Measurements from ENCODE around the gene MTSS2. TPM values are rescaled to one million over a fixed set of nuclear protein-coding genes. Genes with fewer than 3 reads are reported as not detected.

The MTSS2 gene
- total RNA-seq, 1 donor from 2014 or later = 57.1 TPM

DNA sequence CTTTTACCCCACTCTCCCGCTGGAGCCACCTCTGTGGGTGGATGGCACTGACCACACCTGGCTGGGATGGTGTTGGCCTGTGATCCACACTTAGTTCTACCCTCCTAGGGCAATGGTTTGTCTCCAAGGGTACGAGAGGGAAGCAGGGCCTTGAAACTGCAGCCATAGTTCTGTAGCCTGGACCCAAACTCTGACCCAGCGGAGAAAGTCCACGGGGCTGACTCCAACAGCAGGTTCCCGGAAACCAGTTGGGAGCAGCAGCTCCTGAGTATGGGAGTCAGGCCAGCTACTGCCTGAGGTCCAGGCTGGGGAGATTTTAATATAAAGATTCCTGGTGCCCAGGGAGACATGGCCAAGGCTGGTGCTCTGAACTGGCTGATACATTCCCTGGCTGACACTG lies 23.6 kb upstream of the MTSS2 start:
- H3K27me3 Mint-ChIP-seq = no peaks in the 10 kb centered on the region

GRCh38 chr16:70708366-70709246 lies 22.8 kb upstream of the MTSS2 start:
- Mint-ChIP-seq H3K4me1 (ENCODE audit: low read depth) (peaks cover 8% of the 10 kb centered on the region), H3K27ac (peak overlapping the region; percentile 8), H3K4me3 (ENCODE audit: low read depth) (no peak overlapping the region)

More for the DNA sequence above, 23.6 kb upstream of the MTSS2 start:
- TF ChIP-seq, protein P1, sequence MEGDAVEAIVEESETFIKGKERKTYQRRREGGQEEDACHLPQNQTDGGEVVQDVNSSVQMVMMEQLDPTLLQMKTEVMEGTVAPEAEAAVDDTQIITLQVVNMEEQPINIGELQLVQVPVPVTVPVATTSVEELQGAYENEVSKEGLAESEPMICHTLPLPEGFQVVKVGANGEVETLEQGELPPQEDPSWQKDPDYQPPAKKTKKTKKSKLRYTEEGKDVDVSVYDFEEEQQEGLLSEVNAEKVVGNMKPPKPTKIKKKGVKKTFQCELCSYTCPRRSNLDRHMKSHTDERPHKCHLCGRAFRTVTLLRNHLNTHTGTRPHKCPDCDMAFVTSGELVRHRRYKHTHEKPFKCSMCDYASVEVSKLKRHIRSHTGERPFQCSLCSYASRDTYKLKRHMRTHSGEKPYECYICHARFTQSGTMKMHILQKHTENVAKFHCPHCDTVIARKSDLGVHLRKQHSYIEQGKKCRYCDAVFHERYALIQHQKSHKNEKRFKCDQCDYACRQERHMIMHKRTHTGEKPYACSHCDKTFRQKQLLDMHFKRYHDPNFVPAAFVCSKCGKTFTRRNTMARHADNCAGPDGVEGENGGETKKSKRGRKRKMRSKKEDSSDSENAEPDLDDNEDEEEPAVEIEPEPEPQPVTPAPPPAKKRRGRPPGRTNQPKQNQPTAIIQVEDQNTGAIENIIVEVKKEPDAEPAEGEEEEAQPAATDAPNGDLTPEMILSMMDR (IDR thresholded peaks at IDR 0.05; ENCODE audit: unreplicated experiment) = no peak
- no peak overlapping the region for H3K27ac Mint-ChIP-seq
- H3K36me3 Mint-ChIP-seq (ENCODE audit: insufficient read depth) = no peaks in the 10 kb centered on the region
- peaks cover 8% of the 10 kb centered on the region for H3K4me1 Mint-ChIP-seq (ENCODE audit: low read depth)
- H3K4me3 Mint-ChIP-seq (ENCODE audit: low read depth) = no peak overlapping the region
- no peaks in the 10 kb centered on the region for H3K9me3 Mint-ChIP-seq (ENCODE audit: low read depth)
- no peak for DNase-seq (ENCODE audit: low spot score, unreplicated experiment)

GRCh38 chr16:70706948-70707465 lies 21.2 kb upstream of the MTSS2 start:
- H3K27ac Mint-ChIP-seq = no peak overlapping the region
- no peaks in the 10 kb centered on the region for H3K9me3 Mint-ChIP-seq (ENCODE audit: low read depth)
- no peak for DNase-seq (ENCODE audit: low spot score, unreplicated experiment)
- H3K4me3 Mint-ChIP-seq (ENCODE audit: low read depth) = no peak overlapping the region
- H3K36me3 Mint-ChIP-seq (ENCODE audit: insufficient read depth) = no peaks in the 10 kb centered on the region
- TF ChIP-seq, protein P1 (IDR thresholded peaks at IDR 0.05; ENCODE audit: unreplicated experiment) = no peak
- H3K4me1 Mint-ChIP-seq (ENCODE audit: low read depth) = peaks cover 17% of the 10 kb centered on the region
- H3K27me3 Mint-ChIP-seq = no peaks in the 10 kb centered on the region

More at GRCh38 chr16:70708366-70709246, 22.8 kb upstream of the MTSS2 start:
- no peaks in the 10 kb centered on the region for H3K9me3 Mint-ChIP-seq (ENCODE audit: low read depth)
- H3K36me3 Mint-ChIP-seq (ENCODE audit: insufficient read depth) = no peaks in the 10 kb centered on the region
- no peaks in the 10 kb centered on the region for H3K27me3 Mint-ChIP-seq
- TF ChIP-seq, protein P1 (IDR thresholded peaks at IDR 0.05; ENCODE audit: unreplicated experiment) = no peak
- no peak for DNase-seq (ENCODE audit: low spot score, unreplicated experiment)

DNA sequence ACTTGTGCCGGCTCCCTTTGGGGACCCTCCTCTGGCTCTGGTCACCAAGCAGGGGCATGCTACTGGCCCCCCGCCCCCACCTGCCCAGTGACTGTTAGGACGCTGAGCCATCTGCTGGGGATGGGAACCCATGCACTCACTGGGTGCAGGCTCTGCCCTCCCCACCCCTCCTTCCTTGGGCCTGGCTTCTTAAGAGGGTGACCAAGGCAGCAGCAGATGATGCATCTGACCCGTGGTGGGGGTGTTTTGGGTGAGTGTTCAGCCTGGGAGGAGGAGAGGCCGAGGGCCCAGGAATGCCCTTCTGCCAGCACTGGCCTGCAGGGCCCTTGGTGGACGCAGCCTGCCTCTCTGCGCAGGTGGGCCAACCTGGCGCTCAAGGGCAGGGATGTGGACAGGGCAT lies 19.2 kb upstream of the MTSS2 start:
- H3K36me3 Mint-ChIP-seq (ENCODE audit: insufficient read depth) = no peaks in the 10 kb centered on the region
- no peak for DNase-seq (ENCODE audit: low spot score, unreplicated experiment)
- H3K27ac Mint-ChIP-seq = no peak overlapping the region
- no peaks in the 10 kb centered on the region for H3K9me3 Mint-ChIP-seq (ENCODE audit: low read depth)
- no peak overlapping the region for H3K4me3 Mint-ChIP-seq (ENCODE audit: low read depth)
- TF ChIP-seq, protein P1 (IDR thresholded peaks at IDR 0.05; ENCODE audit: unreplicated experiment) = no peak
- H3K4me1 Mint-ChIP-seq (ENCODE audit: low read depth) = peaks cover 11% of the 10 kb centered on the region
- no peaks in the 10 kb centered on the region for H3K27me3 Mint-ChIP-seq

DNA sequence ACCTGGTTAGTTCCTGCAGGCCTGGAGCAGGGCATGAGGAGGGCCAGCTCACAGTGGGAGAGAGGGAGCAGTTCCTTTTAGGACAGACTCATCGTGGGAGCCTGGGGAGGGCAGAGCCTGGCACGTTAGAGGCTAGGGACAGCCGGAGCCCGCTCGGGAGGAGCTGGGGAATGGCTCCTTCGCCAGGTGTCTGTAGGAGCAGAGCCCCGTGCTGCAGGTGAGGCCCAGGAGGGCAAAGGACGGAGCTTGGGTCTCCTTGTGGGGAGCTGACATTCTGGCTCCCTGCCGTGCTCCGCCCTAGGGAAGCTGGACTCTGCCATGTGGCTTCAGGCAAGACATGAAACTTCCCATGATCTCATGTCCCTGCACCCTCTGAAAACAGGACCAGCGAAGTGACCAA lies 18.7 kb upstream of the MTSS2 start:
- no peak for DNase-seq (ENCODE audit: low spot score, unreplicated experiment)
- Mint-ChIP-seq H3K4me3 (ENCODE audit: low read depth) (no peak overlapping the region), H3K36me3 (ENCODE audit: insufficient read depth) (no peaks in the 10 kb centered on the region), H3K27ac (no peak overlapping the region), H3K9me3 (ENCODE audit: low read depth) (no peaks in the 10 kb centered on the region), H3K27me3 (no peaks in the 10 kb centered on the region), H3K4me1 (ENCODE audit: low read depth) (peaks cover 11% of the 10 kb centered on the region)
- TF ChIP-seq, protein P1 (IDR thresholded peaks at IDR 0.05; ENCODE audit: unreplicated experiment) = no peak

All from progenitor cell of endocrine pancreas (in vitro differentiated cells).